Fibroblast of skin of abdomen (primary cell): ENCODE results near the gene GID8.

ENCODE experiments used
- DNase-seq: peaks from one replicate; pipeline ENCODE4 v3.0.0-alpha.2; 2013

GID8 gene

GRCh38 chr20:62905536-62906117, 32.3 kb upstream of the GID8 start:
- DNase-seq, result no peak

- DNase-seq, result no peak
Measured at GRCh38 chr20:62906209-62906608, 31.7 kb upstream of the GID8 start.

- no peak for DNase-seq
Measured at GRCh38 chr20:62906647-62907375, 31.1 kb upstream of the GID8 start.

- no peak for DNase-seq
Measured at GRCh38 chr20:62907384-62908317, 30.3 kb upstream of the GID8 start.

GRCh38 chr20:62908971-62909791, 28.8 kb upstream of the GID8 start:
- DNase-seq, result no peak

GRCh38 chr20:62910217-62910766, 27.7 kb upstream of the GID8 start:
- DNase-seq, result no peak

GRCh38 chr20:62910777-62911497, 27.0 kb upstream of the GID8 start:
- no peak for DNase-seq

- DNase-seq, result no peak
Measured at GRCh38 chr20:62911701-62912280, 26.2 kb upstream of the GID8 start.

GRCh38 chr20:62913043-62913630, 24.8 kb upstream of the GID8 start:
- DNase-seq, result no peak

- DNase-seq, result no peak
Measured at GRCh38 chr20:62914436-62914835, 23.5 kb upstream of the GID8 start.

GRCh38 chr20:62914970-62915457, 22.9 kb upstream of the GID8 start:
- no peak for DNase-seq

GRCh38 chr20:62916703-62917476, 21.1 kb upstream of the GID8 start:
- no peak for DNase-seq

- DNase-seq, result no peak
Measured at GRCh38 chr20:62917720-62918119, 20.2 kb upstream of the GID8 start.

- no peak for DNase-seq
Measured at GRCh38 chr20:62918147-62918546, 19.8 kb upstream of the GID8 start.

GRCh38 chr20:62918831-62919230, 19.1 kb upstream of the GID8 start:
- DNase-seq, result no peak

GRCh38 chr20:62920039-62920645, 17.8 kb upstream of the GID8 start:
- no peak for DNase-seq

- peak; percentile 43 for DNase-seq
Measured at GRCh38 chr20:62921119-62921687, 16.7 kb upstream of the GID8 start.

GRCh38 chr20:62922451-62922921, 15.5 kb upstream of the GID8 start:
- no peak for DNase-seq
